DND-41 (cell line): ENCODE results near the gene PSMD2.
A peak's percentile ranks its signal among the peaks of the same experiment; 100 is the strongest.

Source experiments
- EZH2 ChIP-seq: IDR thresholded peaks from 3 replicates; pipeline ENCODE4 v1.6.1; 2012; ENCODE audit warnings: borderline replicate concordance, low read depth, mild to moderate bottlenecking, moderate library complexity, low read length, inconsistent platforms; ENCODE audit not compliant: severe bottlenecking
- TF ChIP-seq, protein P1 (sequence below): IDR thresholded peaks from 2 replicates; pipeline ENCODE4 v1.5.1; 2012; ENCODE audit warnings: borderline replicate concordance, low read length, moderate library complexity, mild to moderate bottlenecking; ENCODE audit not compliant: poor library complexity, severe bottlenecking; ENCODE audit errors: extremely low read depth

DNA sequence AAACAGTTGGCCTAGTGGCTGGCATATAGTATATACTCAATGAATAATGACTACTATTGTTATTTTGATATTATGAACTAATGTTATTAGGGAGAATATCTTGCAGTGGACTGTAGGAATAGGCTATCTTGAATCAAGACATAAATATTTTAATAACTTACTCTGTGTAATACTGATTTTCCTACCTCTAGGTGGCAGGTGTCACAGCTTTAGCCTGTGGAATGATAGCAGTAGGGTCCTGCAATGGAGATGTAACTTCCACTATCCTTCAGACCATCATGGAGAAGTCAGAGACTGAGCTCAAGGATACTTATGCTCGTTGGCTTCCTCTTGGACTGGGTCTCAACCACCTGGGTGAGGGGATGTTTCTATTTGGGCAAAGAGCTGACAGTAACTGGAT is 6.5 kb downstream of the PSMD2 start:
- TF ChIP-seq EZH2, result no peak
- TF ChIP-seq, protein P1, sequence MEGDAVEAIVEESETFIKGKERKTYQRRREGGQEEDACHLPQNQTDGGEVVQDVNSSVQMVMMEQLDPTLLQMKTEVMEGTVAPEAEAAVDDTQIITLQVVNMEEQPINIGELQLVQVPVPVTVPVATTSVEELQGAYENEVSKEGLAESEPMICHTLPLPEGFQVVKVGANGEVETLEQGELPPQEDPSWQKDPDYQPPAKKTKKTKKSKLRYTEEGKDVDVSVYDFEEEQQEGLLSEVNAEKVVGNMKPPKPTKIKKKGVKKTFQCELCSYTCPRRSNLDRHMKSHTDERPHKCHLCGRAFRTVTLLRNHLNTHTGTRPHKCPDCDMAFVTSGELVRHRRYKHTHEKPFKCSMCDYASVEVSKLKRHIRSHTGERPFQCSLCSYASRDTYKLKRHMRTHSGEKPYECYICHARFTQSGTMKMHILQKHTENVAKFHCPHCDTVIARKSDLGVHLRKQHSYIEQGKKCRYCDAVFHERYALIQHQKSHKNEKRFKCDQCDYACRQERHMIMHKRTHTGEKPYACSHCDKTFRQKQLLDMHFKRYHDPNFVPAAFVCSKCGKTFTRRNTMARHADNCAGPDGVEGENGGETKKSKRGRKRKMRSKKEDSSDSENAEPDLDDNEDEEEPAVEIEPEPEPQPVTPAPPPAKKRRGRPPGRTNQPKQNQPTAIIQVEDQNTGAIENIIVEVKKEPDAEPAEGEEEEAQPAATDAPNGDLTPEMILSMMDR, result peak; percentile 47
